ENCODE measurements around the gene OR5K4. TPM values are rescaled to one million over a fixed set of nuclear protein-coding genes. Genes with fewer than 3 reads are reported as not detected.

OR5K4 gene
- total RNA-seq, 1 experiment from 2014 or later: not detected

GRCh38 chr3:98325055-98325454 is 28.6 kb upstream of the OR5K4 start:
- no peak overlapping the region for H3K4me3 Mint-ChIP-seq (ENCODE audit: unreplicated experiment)
- POLR2A ChIA-PET: no interaction called here
- H3K36me3 Mint-ChIP-seq (ENCODE audit: insufficient read depth, unreplicated experiment): no peaks in the 10 kb centered on the region
- no peak overlapping the region for H3K27ac Mint-ChIP-seq (ENCODE audit: low read depth, unreplicated experiment)
- no peaks in the 10 kb centered on the region for H3K4me1 Mint-ChIP-seq (ENCODE audit: insufficient read depth, unreplicated experiment)
- BruUV-seq (replicated peaks): no TSS peak
- CTCF ChIA-PET: interaction anchor here (0.7 to 2.0 kb wide), 5 partner anchors 10 to 287 kb away, joined by 3 to 5 read pairs (median 3); no protein-coding TSS in a partner anchor
- DNase-seq (ENCODE audit: unreplicated experiment): no peak
- intact Hi-C loops (cut with micrococcal nuclease): loop anchor here (1.0 kb wide), 1 partner anchor 248 kb away; no protein-coding TSS in a partner anchor
- no peaks in the 10 kb centered on the region for H3K9me3 Mint-ChIP-seq (ENCODE audit: unreplicated experiment)
- H3K27me3 Mint-ChIP-seq (ENCODE audit: insufficient read depth, unreplicated experiment): peaks cover 63% of the 10 kb centered on the region
- TF ChIP-seq, protein P1, sequence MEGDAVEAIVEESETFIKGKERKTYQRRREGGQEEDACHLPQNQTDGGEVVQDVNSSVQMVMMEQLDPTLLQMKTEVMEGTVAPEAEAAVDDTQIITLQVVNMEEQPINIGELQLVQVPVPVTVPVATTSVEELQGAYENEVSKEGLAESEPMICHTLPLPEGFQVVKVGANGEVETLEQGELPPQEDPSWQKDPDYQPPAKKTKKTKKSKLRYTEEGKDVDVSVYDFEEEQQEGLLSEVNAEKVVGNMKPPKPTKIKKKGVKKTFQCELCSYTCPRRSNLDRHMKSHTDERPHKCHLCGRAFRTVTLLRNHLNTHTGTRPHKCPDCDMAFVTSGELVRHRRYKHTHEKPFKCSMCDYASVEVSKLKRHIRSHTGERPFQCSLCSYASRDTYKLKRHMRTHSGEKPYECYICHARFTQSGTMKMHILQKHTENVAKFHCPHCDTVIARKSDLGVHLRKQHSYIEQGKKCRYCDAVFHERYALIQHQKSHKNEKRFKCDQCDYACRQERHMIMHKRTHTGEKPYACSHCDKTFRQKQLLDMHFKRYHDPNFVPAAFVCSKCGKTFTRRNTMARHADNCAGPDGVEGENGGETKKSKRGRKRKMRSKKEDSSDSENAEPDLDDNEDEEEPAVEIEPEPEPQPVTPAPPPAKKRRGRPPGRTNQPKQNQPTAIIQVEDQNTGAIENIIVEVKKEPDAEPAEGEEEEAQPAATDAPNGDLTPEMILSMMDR (IDR thresholded peaks at IDR 0.05; ENCODE audit: unreplicated experiment): no peak

GRCh38 chr3:98326105-98326893 is 27.4 kb upstream of the OR5K4 start:
- POLR2A ChIA-PET: interaction anchor here (0.8 kb wide), 1 partner anchor 278 kb away, joined by 3 read pairs; no protein-coding TSS in a partner anchor
- DNase-seq (ENCODE audit: unreplicated experiment): no peak
- no TSS peak for BruUV-seq (replicated peaks)
- Mint-ChIP-seq H3K36me3 (ENCODE audit: insufficient read depth, unreplicated experiment) (no peaks in the 10 kb centered on the region), H3K4me1 (ENCODE audit: insufficient read depth, unreplicated experiment) (no peaks in the 10 kb centered on the region), H3K27ac (ENCODE audit: low read depth, unreplicated experiment) (no peak overlapping the region), H3K27me3 (ENCODE audit: insufficient read depth, unreplicated experiment) (peaks cover 76% of the 10 kb centered on the region), H3K4me3 (ENCODE audit: unreplicated experiment) (no peak overlapping the region), H3K9me3 (ENCODE audit: unreplicated experiment) (no peaks in the 10 kb centered on the region)
- TF ChIP-seq, protein P1 (IDR thresholded peaks at IDR 0.05; ENCODE audit: unreplicated experiment): no peak
- intact Hi-C loops (cut with micrococcal nuclease): no loop called here
- CTCF ChIA-PET: interaction anchor here (0.6 to 2.0 kb wide), 5 partner anchors 280 to 430 kb away, joined by 3 to 8 read pairs (median 4); no protein-coding TSS in a partner anchor

DNA sequence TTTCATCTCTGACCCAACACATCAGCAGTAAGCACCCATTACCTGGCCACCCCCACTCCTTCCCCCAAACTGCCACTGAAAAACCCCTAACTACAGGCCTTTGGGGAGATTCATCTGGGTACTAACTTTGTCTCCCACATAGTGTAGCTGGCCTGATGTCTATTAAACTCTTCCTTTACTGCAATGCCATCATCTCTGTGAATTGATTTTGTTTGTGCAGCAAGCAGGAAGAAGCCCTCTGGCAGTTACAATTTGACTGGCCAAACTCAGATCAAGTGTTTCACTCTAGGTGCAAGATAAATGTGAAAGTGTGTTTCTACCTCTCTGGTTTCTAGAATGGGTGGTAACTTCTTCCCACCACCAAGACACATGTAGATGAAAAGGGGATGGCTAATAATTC is 26.7 kb upstream of the OR5K4 start:
- no peak for DNase-seq (ENCODE audit: unreplicated experiment)
- no peaks in the 10 kb centered on the region for H3K36me3 Mint-ChIP-seq (ENCODE audit: insufficient read depth, unreplicated experiment)
- H3K4me3 Mint-ChIP-seq (ENCODE audit: unreplicated experiment): no peak overlapping the region
- POLR2A ChIA-PET: no interaction called here
- CTCF ChIA-PET: interaction anchor here (0.5 to 1.4 kb wide), 3 partner anchors 213 to 429 kb away, joined by 3 to 8 read pairs (median 4); no protein-coding TSS in a partner anchor
- H3K4me1 Mint-ChIP-seq (ENCODE audit: insufficient read depth, unreplicated experiment): no peaks in the 10 kb centered on the region
- TF ChIP-seq, protein P1 (IDR thresholded peaks at IDR 0.05; ENCODE audit: unreplicated experiment): no peak
- H3K9me3 Mint-ChIP-seq (ENCODE audit: unreplicated experiment): no peaks in the 10 kb centered on the region
- H3K27me3 Mint-ChIP-seq (ENCODE audit: insufficient read depth, unreplicated experiment): peaks cover 79% of the 10 kb centered on the region
- no TSS peak for BruUV-seq (replicated peaks)
- no peak overlapping the region for H3K27ac Mint-ChIP-seq (ENCODE audit: low read depth, unreplicated experiment)
- intact Hi-C loops (cut with micrococcal nuclease): no loop called here

GRCh38 chr3:98328933-98329332 is 24.7 kb upstream of the OR5K4 start:
- no peaks in the 10 kb centered on the region for H3K4me1 Mint-ChIP-seq (ENCODE audit: insufficient read depth, unreplicated experiment)
- H3K9me3 Mint-ChIP-seq (ENCODE audit: unreplicated experiment): no peaks in the 10 kb centered on the region
- intact Hi-C loops (cut with micrococcal nuclease): loop anchor here (1.0 kb wide), 3 partner anchors 141 to 290 kb away; no protein-coding TSS in a partner anchor
- POLR2A ChIA-PET: interaction anchor here (1.5 kb wide), 1 partner anchor 10 kb away, joined by 3 read pairs; no protein-coding TSS in a partner anchor
- peaks cover 85% of the 10 kb centered on the region for H3K27me3 Mint-ChIP-seq (ENCODE audit: insufficient read depth, unreplicated experiment)
- H3K36me3 Mint-ChIP-seq (ENCODE audit: insufficient read depth, unreplicated experiment): no peaks in the 10 kb centered on the region
- DNase-seq (ENCODE audit: unreplicated experiment): no peak
- TF ChIP-seq, protein P1 (IDR thresholded peaks at IDR 0.05; ENCODE audit: unreplicated experiment): no peak
- BruUV-seq (replicated peaks): no TSS peak
- CTCF ChIA-PET: interaction anchor here (0.5 to 3.8 kb wide), 54 partner anchors 10 to 580 kb away, joined by 3 to 82 read pairs (median 4); partner anchors contain the start of gene OR5H15
- no peak overlapping the region for H3K27ac Mint-ChIP-seq (ENCODE audit: low read depth, unreplicated experiment)
- no peak overlapping the region for H3K4me3 Mint-ChIP-seq (ENCODE audit: unreplicated experiment)
